H1 (cell line): ENCODE measurements around the gene PARD6B. TPM values are rescaled to one million over a fixed set of nuclear protein-coding genes. Genes with fewer than 3 reads are reported as not detected.
A peak's percentile ranks its signal among the peaks of the same experiment; 100 is the strongest.

Experiments used
- CTCF ChIA-PET: fragments of 300-600 bp; sonication (Branson Sonifier 250); formaldehyde crosslinking; loops from one replicate; lab custom pipeline; 2021; ENCODE audit not compliant: partially characterized antibody; lab: Charles Lee
- POLR2A ChIA-PET: fragments of 300-600 bp; sonication (Branson Sonifier 250); formaldehyde crosslinking; loops from one replicate; lab custom pipeline; 2021; ENCODE audit warnings: inconsistent platforms; ENCODE audit not compliant: partially characterized antibody; lab: Charles Lee
- DNase-seq, 2 experiments: peaks; one replicate each; pipeline versions ENCODE4 v3.0.0 to v3.0.0-alpha.2; 2010 to 2022; ENCODE audit warnings: low spot score in 2 of 2, low read depth in 1 of 2, mixed read lengths in 1 of 2
- FAIRE-seq: peaks from 2 replicates; lab custom pipeline; 2011; peaks lifted over from hg19 to GRCh38; lab: Jason Lieb, UNC
- H2AFZ ChIP-seq: 2 replicates; pipeline ENCODE4 v1.8.1; 2012; ENCODE audit warnings: low read length, inconsistent platforms
- H2AK5ac ChIP-seq: 2 replicates; pipeline ENCODE4 v1.6.1; 2013; ENCODE audit warnings: low read depth, low read length
- H2BK120ac ChIP-seq: replicated peaks from 2 replicates; pipeline ENCODE3; 2013; ENCODE audit warnings: low read depth, low read length, inconsistent platforms
- H2BK12ac ChIP-seq: 2 replicates; pipeline ENCODE4 v1.6.1; 2013; ENCODE audit warnings: low read depth, low read length
- H2BK15ac ChIP-seq: 2 replicates; pipeline ENCODE4 v1.6.1; 2013; ENCODE audit warnings: low read length
- H2BK20ac ChIP-seq: 2 replicates; pipeline ENCODE4 v1.6.1; 2013; ENCODE audit warnings: low read length
- H2BK5ac ChIP-seq: 2 replicates; pipeline ENCODE4 v1.6.1; 2013; ENCODE audit warnings: low read depth, low read length
- H3K14ac ChIP-seq: 2 replicates; pipeline ENCODE4 v1.6.1; 2013; ENCODE audit warnings: inconsistent platforms; ENCODE audit not compliant: insufficient read length
- H3K18ac ChIP-seq: 2 replicates; pipeline ENCODE4 v1.6.1; 2013; ENCODE audit warnings: low read length; ENCODE audit errors: extremely low read depth
- H3K23ac ChIP-seq: 2 replicates; pipeline ENCODE4 v1.6.1; 2013; ENCODE audit warnings: inconsistent platforms; ENCODE audit not compliant: insufficient read length
- H3K23me2 ChIP-seq: 2 replicates; pipeline ENCODE4 v1.6.1; 2013; ENCODE audit warnings: low read depth, low read length
- H3K27ac ChIP-seq: 2 replicates; pipeline ENCODE4 v1.6.1; 2011; ENCODE audit warnings: low read depth, low read length, inconsistent platforms
- H3K27me3 ChIP-seq, 4 experiments: replicated peaks in 1 of 4; 1 replicate in 1 of 4; 2 replicates in 3 of 4; pipeline versions ENCODE4 v1.6.1 to v1.8.1; 2011 to 2013; ENCODE audit warnings: low read length in 3 of 4, mild to moderate bottlenecking in 3 of 4, inconsistent platforms in 2 of 4, mixed read lengths in 2 of 4, moderate library complexity in 1 of 4; ENCODE audit not compliant: control insufficient read depth in 3 of 4, insufficient read depth in 3 of 4; ENCODE audit errors: extremely low read depth in 1 of 4
- H3K36me3 ChIP-seq, 4 experiments: 2 replicates each; pipeline versions ENCODE4 v1.6.1 to v1.8.1; 2011 to 2013; ENCODE audit warnings: mild to moderate bottlenecking in 4 of 4, low read length in 3 of 4, moderate library complexity in 2 of 4, control low read depth in 1 of 4, inconsistent platforms in 1 of 4; ENCODE audit not compliant: insufficient read depth in 4 of 4, control insufficient read depth in 2 of 4
- H3K4ac ChIP-seq: replicated peaks from 2 replicates; pipeline ENCODE3; 2013; ENCODE audit warnings: low read length, low read depth, mixed read lengths, inconsistent platforms; ENCODE audit not compliant: insufficient read length
- H3K4me1 ChIP-seq, 4 experiments: replicated peaks in 1 of 4; 1 replicate in 1 of 4; 2 replicates in 3 of 4; pipeline versions ENCODE4 v1.6.1 to v1.8.1; 2011 to 2013; ENCODE audit warnings: low read length in 3 of 4, inconsistent platforms in 2 of 4, mixed read lengths in 1 of 4; ENCODE audit not compliant: insufficient read depth in 4 of 4, control insufficient read depth in 3 of 4
- H3K4me2 ChIP-seq, 2 experiments: 2 replicates each; pipeline versions ENCODE4 v1.6.1 to v1.8.1; 2011 to 2013; ENCODE audit warnings: low read depth in 2 of 2, low read length in 2 of 2, control low read depth in 1 of 2, inconsistent platforms in 1 of 2, mild to moderate bottlenecking in 1 of 2; ENCODE audit not compliant: insufficient read depth in 1 of 2
- H3K4me3 ChIP-seq, 4 experiments: fragments of 200-600, 300-600 bp in 1 of 4; sonication (generic), shearing (Covaris generic), sonication (Bioruptor Twin) in 1 of 4; 2 replicates each; pipeline versions ENCODE4 v1.5.1 to v1.8.1; 2011 to 2016; ENCODE audit warnings: low read length in 4 of 4, low read depth in 3 of 4, control low read depth in 2 of 4, inconsistent platforms in 2 of 4, mild to moderate bottlenecking in 2 of 4, mixed read lengths in 1 of 4, moderate library complexity in 1 of 4; ENCODE audit not compliant: insufficient read depth in 2 of 4; ENCODE audit errors: extremely low read depth in 1 of 4
- H3K56ac ChIP-seq: replicated peaks from 2 replicates; pipeline ENCODE3; 2013; ENCODE audit warnings: low read depth, mild to moderate bottlenecking, mixed read lengths, low read length, inconsistent platforms; ENCODE audit not compliant: insufficient read length
- H3K79me1 ChIP-seq: 2 replicates; pipeline ENCODE4 v1.6.1; 2013; ENCODE audit warnings: low read depth, low read length, control low read depth
- H3K79me2 ChIP-seq, 2 experiments: 2 replicates each; pipeline versions ENCODE4 v1.6.1 to v1.8.1; 2012 to 2013; ENCODE audit warnings: low read length in 2 of 2, mild to moderate bottlenecking in 2 of 2, inconsistent platforms in 1 of 2; ENCODE audit not compliant: insufficient read depth in 2 of 2, control insufficient read depth in 1 of 2
- H3K9ac ChIP-seq, 4 experiments: replicated peaks in 1 of 4; 1 replicate in 1 of 4; 2 replicates in 3 of 4; pipeline versions ENCODE4 v1.6.1 to v1.8.1; 2011 to 2013; ENCODE audit warnings: low read depth in 3 of 4, low read length in 3 of 4, control low read depth in 2 of 4, mild to moderate bottlenecking in 2 of 4, moderate library complexity in 2 of 4, inconsistent platforms in 1 of 4; ENCODE audit errors: extremely low read depth in 1 of 4
- H3K9me3 ChIP-seq, 2 experiments: 2 replicates each; pipeline versions ENCODE4 v1.6.1 to v1.8.1; 2012 to 2013; ENCODE audit warnings: mild to moderate bottlenecking in 2 of 2, moderate library complexity in 2 of 2, control low read depth in 1 of 2, inconsistent platforms in 1 of 2, low read depth in 1 of 2, low read length in 1 of 2, mixed read lengths in 1 of 2; ENCODE audit not compliant: insufficient read depth in 2 of 2
- H4K20me1 ChIP-seq, 2 experiments: replicated peaks in 1 of 2; 2 replicates each; pipeline versions ENCODE3 to v1.8.1; 2011 to 2013; ENCODE audit warnings: inconsistent platforms in 2 of 2, low read length in 2 of 2, mild to moderate bottlenecking in 1 of 2; ENCODE audit not compliant: insufficient read depth in 2 of 2, control insufficient read depth in 1 of 2
- H4K5ac ChIP-seq: 2 replicates; pipeline ENCODE4 v1.6.1; 2013; ENCODE audit warnings: low read length, low read depth, mixed read lengths, inconsistent platforms; ENCODE audit not compliant: insufficient read length
- H4K8ac ChIP-seq: 2 replicates; pipeline ENCODE4 v1.8.0; 2013; ENCODE audit warnings: mild to moderate bottlenecking, moderate library complexity, low read length, inconsistent platforms; ENCODE audit not compliant: insufficient read depth; ENCODE audit errors: extremely low read depth
- H4K91ac ChIP-seq: replicated peaks from 2 replicates; pipeline ENCODE3; 2013; ENCODE audit warnings: low read length, mixed read lengths, inconsistent platforms; ENCODE audit not compliant: insufficient read length
- BACH1 ChIP-seq: IDR thresholded peaks from 2 replicates; pipeline ENCODE4 v1.6.1; 2012; ENCODE audit warnings: low read length, improper control_type of control experiment
- BCL11A ChIP-seq, 2 experiments: IDR thresholded peaks; one replicate each; pipeline ENCODE4 v1.6.1; 2011; ENCODE audit warnings: low read depth in 2 of 2, low read length in 2 of 2, mild to moderate bottlenecking in 2 of 2
- CEBPB ChIP-seq: IDR thresholded peaks from 2 replicates; pipeline ENCODE4 v1.6.1; 2012; ENCODE audit warnings: low read depth, low read length
- HDAC6 ChIP-seq: IDR thresholded peaks from one replicate; pipeline ENCODE4 v1.7.1; 2012; ENCODE audit warnings: low read depth, mild to moderate bottlenecking, inconsistent platforms, low read length, moderate library complexity
- POLR2A ChIP-seq, 2 experiments: IDR thresholded peaks; 1 replicate in 1 of 2; 2 replicates in 1 of 2; pipeline ENCODE4 v1.6.1; 2011; ENCODE audit warnings: low read depth in 2 of 2, low read length in 2 of 2, mild to moderate bottlenecking in 2 of 2; ENCODE audit errors: control extremely low read depth in 1 of 2
- POLR2AphosphoS5 ChIP-seq: IDR thresholded peaks from 2 replicates; pipeline ENCODE4 v1.6.1; 2011; ENCODE audit warnings: low read depth, low read length
- SRF ChIP-seq: IDR thresholded peaks from 2 replicates; pipeline ENCODE4 v1.6.1; 2011; ENCODE audit warnings: mild to moderate bottlenecking, low read depth, low read length, moderate library complexity
- TCF12 ChIP-seq: IDR thresholded peaks from 2 replicates; pipeline ENCODE4 v1.6.1; 2011; ENCODE audit warnings: low read depth, mild to moderate bottlenecking, low read length
- WGBS, 2 experiments: shearing (Covaris generic) in 1 of 2; methylation state at CpG; one replicate each; pipeline versions ENCODE4 v1.1.6 to v1.1.7; 2013 to 2015; ENCODE audit warnings: low lambda C conversion rate in 2 of 2, mixed read lengths in 2 of 2, inconsistent platforms in 1 of 2, low coverage in 1 of 2, missing lambda C conversion rate in 1 of 2; ENCODE audit not compliant: insufficient replicate concordance in 2 of 2, insufficient coverage in 1 of 2, insufficient read length in 1 of 2; ENCODE audit errors: extremely low coverage in 1 of 2, missing lambda C conversion rate in 1 of 2; 5-methylcytosine and 5-hydroxymethylcytosine counted together
- polyA plus RNA-seq, 7 experiments: library from polyadenylated mRNA; depleted of rRNA in 3 of 7; stranded (reverse) in 5 of 7; unstranded in 2 of 7; fragments of >200 nt in 5 of 7; fragments of 200-250 nt in 2 of 7; gene quantifications; 1 replicate in 5 of 7; 2 replicates in 1 of 7; 4 replicates in 1 of 7; pipeline versions ENCODE4 v1.2.1 to v1.2.3, GENCODE V29; 2011 to 2013; ENCODE audit warnings: missing spikeins in 2 of 7, mixed read lengths in 2 of 7
- total RNA-seq: library from RNA; stranded (reverse); fragmentation: NEBNext Ultra II Directional; extraction: Animal tissue kit (Norgen Biotek cat#: 25700); gene quantifications from 2 replicates; pipeline ENCODE4 v1.2.1, GENCODE V29; 2021
- TF ChIP-seq, protein P1 (sequence below): IDR thresholded peaks from 2 replicates; pipeline ENCODE4 v1.6.1; 2012; ENCODE audit warnings: inconsistent platforms

Gene PARD6B
- total and polyA plus RNA-seq, 2 of the 8 experiments (the other 6 are each of a cell fraction or from before 2014, with no cell fraction given), result 5.2 to 34.1 TPM

DNA sequence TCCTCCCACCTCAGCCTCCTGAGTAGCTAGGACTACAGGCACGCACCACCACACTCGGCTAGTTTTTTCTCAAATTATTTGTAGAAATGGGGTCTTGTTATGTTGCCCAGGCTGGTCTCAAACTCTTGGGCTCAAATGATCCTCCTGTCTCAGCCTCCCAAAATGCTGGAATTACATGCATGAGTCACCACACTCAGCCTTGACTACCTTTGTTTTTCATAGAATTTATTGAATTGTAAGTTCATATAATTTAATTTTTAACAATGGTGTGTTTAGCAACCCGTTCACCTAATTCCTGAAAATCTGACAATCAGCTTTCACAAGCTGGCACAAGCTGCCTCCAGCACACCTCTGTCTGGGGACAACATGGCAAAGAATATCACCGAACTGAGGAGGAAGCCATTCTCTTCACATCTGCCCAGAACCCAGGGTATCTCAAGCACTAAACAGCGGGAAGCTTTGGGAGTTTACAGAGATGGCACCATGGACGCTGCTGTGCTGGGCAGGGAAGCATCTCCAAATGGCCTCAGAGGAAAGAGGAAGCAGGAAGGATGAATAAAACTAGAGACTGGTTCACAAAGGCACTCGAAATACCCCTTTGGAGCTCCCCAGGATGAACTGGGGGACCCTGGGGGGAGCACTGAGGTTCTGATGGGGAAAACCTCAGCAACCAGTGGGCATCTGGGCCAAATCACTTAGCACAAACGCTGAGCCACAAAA is 43.0 kb upstream of the PARD6B start:
- TF ChIP-seq SRF (no peak), BACH1 (no peak), POLR2AphosphoS5 (no peak), POLR2A (IDR thresholded peaks at IDR 0.05; ENCODE audit: control extremely low read depth in 1 of 2, low read depth in 2 of 2, low read length in 2 of 2) (no peak), CEBPB (no peak), HDAC6 (no peak), BCL11A (IDR thresholded peaks at IDR 0.05; ENCODE audit: low read depth in 2 of 2, low read length in 2 of 2) (no peak), TCF12 (no peak)
- TF ChIP-seq, protein P1, sequence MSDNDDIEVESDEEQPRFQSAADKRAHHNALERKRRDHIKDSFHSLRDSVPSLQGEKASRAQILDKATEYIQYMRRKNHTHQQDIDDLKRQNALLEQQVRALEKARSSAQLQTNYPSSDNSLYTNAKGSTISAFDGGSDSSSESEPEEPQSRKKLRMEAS, result no peak
- H3K14ac ChIP-seq, result no peak overlapping the region

More for the DNA sequence above, 43.0 kb upstream of the PARD6B start:
- Histone ChIP-seq H3K27ac (no peak overlapping the region), H2AK5ac (no peak overlapping the region), H3K23me2 (peaks cover 19% of the 10 kb centered on the region), H3K9me3 (no peaks in the 10 kb centered on the region), H4K20me1 (no peaks in the 10 kb centered on the region), H2AFZ (no peak overlapping the region), H3K4ac (no peak overlapping the region), H3K56ac (no peak overlapping the region), H4K5ac (no peak overlapping the region), H2BK15ac (no peak overlapping the region; the same call in 1 of the 2 replicates), H3K4me1 (peaks cover 16 to 24% (median 18%) of the 10 kb centered on the region in 4 experiments), H4K8ac (no peak overlapping the region), H3K4me3 (no peak overlapping the region), H3K23ac (no peak overlapping the region), H2BK120ac (no peak overlapping the region), H4K91ac (no peak overlapping the region), H3K9ac (no peak overlapping the region), H3K27me3 (0 out of 7 replicates have a peak, but pooled peaks cover 0 to 2% (median 0%) of the 10 kb centered on the region in 4 experiments), H3K79me1 (no peaks in the 10 kb centered on the region; the same call in 1 of the 2 replicates), H2BK12ac (no peak overlapping the region), H3K79me2 (no peaks in the 10 kb centered on the region; a peak in 1 of 4 replicates), H2BK20ac (peak overlapping the region; percentile 8; the same call in 1 of the 2 replicates), H2BK5ac (0 out of 2 replicates have a peak overlapping the region, but pooled peaks have one; percentile 22), H3K36me3 (no peaks in the 10 kb centered on the region), H3K18ac (peak overlapping the region; percentile 73; the same call in 1 of the 2 replicates), H3K4me2 (no peak overlapping the region)
- 88% methylated on average over 8 of the region's 8 CpGs; no CpG with 5 or more reads in 1 of the 2 experiments for WGBS, 2 experiments
- DNase-seq (no peak), FAIRE-seq (no peak)
- ChIA-PET CTCF (interaction anchor here (0.6 to 4.8 kb wide), 8 partner anchors 25 to 106 kb away, joined by 3 to 28 read pairs (median 3); partner anchors contain the start of gene BCAS4), POLR2A (no interaction called here)
